NCI-H1417 treated with DMSO at 0.1 percent for 48 hours (cell line): ENCODE data around the gene RPL10.

ENCODE experiments used
- DNase-seq: peaks from one replicate; lab custom pipeline; 2025; lab: John Stamatoyannopoulos, UW

The RPL10 gene

GRCh38 chrX:154449618-154450017 is 51.4 kb downstream of the RPL10 start:
- no peak for DNase-seq

GRCh38 chrX:154450312-154450711 is 52.1 kb downstream of the RPL10 start:
- DNase-seq: no peak
